Nephron progenitor cell (in vitro differentiated cells): ENCODE data around the gene AAR2.

Experiments
- DNase-seq: peaks from one replicate; pipeline ENCODE4 v3.0.0; 2021
- H3K27ac Mint-ChIP-seq: 2 replicates; pipeline ENCODE4 v1.8.0; 2021; ENCODE audit warnings: mild to moderate bottlenecking, moderate library complexity, mixed read lengths
- H3K27me3 Mint-ChIP-seq: 2 replicates; pipeline ENCODE4 v1.8.0; 2021; ENCODE audit warnings: mild to moderate bottlenecking, low read depth, mixed read lengths; ENCODE audit not compliant: poor library complexity
- H3K36me3 Mint-ChIP-seq: 2 replicates; pipeline ENCODE4 v1.8.0; 2021; ENCODE audit warnings: low read depth, mixed read lengths
- H3K4me1 Mint-ChIP-seq: 2 replicates; pipeline ENCODE4 v1.8.0; 2021; ENCODE audit warnings: mixed read lengths
- H3K4me3 Mint-ChIP-seq: 2 replicates; pipeline ENCODE4 v1.8.0; 2021; ENCODE audit warnings: mild to moderate bottlenecking, moderate library complexity, mixed read lengths
- H3K9me3 Mint-ChIP-seq: 2 replicates; pipeline ENCODE4 v1.8.0; 2021; ENCODE audit warnings: mild to moderate bottlenecking, moderate library complexity, mixed read lengths
- CTCF ChIP-seq: fragments of 200-600 bp; sonication (generic); IDR thresholded peaks from 2 replicates; pipeline ENCODE4 v1.5.0; 2021; ENCODE audit warnings: antibody characterized with exemption

AAR2 gene

GRCh38 chr20:36246401-36246800, 10.1 kb downstream of the AAR2 start:
- no peak for DNase-seq
- no peak for TF ChIP-seq CTCF
- no peak overlapping the region for H3K4me3 Mint-ChIP-seq
- no peaks in the 10 kb centered on the region for H3K27me3 Mint-ChIP-seq
- no peak overlapping the region for H3K27ac Mint-ChIP-seq
- H3K36me3 Mint-ChIP-seq = peaks cover 43% of the 10 kb centered on the region
- H3K9me3 Mint-ChIP-seq = no peaks in the 10 kb centered on the region
- H3K4me1 Mint-ChIP-seq = no peaks in the 10 kb centered on the region

- peaks cover 51% of the 10 kb centered on the region for H3K36me3 Mint-ChIP-seq
- no peaks in the 10 kb centered on the region for H3K9me3 Mint-ChIP-seq
- H3K4me1 Mint-ChIP-seq = no peaks in the 10 kb centered on the region
- no peaks in the 10 kb centered on the region for H3K27me3 Mint-ChIP-seq
- H3K4me3 Mint-ChIP-seq = no peak overlapping the region
- TF ChIP-seq CTCF = no peak
- no peak for DNase-seq
- H3K27ac Mint-ChIP-seq = no peak overlapping the region
These were observed 12.6 kb downstream of the AAR2 start for GRCh38 chr20:36248836-36249235.

GRCh38 chr20:36249450-36249849, 13.2 kb downstream of the AAR2 start:
- H3K9me3 Mint-ChIP-seq = no peaks in the 10 kb centered on the region
- no peaks in the 10 kb centered on the region for H3K4me1 Mint-ChIP-seq
- H3K36me3 Mint-ChIP-seq = peaks cover 51% of the 10 kb centered on the region
- no peak overlapping the region for H3K4me3 Mint-ChIP-seq
- no peak for TF ChIP-seq CTCF
- DNase-seq = no peak
- no peak overlapping the region for H3K27ac Mint-ChIP-seq
- H3K27me3 Mint-ChIP-seq = no peaks in the 10 kb centered on the region

- no peaks in the 10 kb centered on the region for H3K27me3 Mint-ChIP-seq
- no peak for DNase-seq
- H3K36me3 Mint-ChIP-seq = peaks cover 45% of the 10 kb centered on the region
- TF ChIP-seq CTCF = no peak
- no peaks in the 10 kb centered on the region for H3K9me3 Mint-ChIP-seq
- no peak overlapping the region for H3K27ac Mint-ChIP-seq
- no peak overlapping the region for H3K4me3 Mint-ChIP-seq
- no peaks in the 10 kb centered on the region for H3K4me1 Mint-ChIP-seq
These were observed 15.1 kb downstream of the AAR2 start for GRCh38 chr20:36251426-36251825.

- H3K36me3 Mint-ChIP-seq = peaks cover 39% of the 10 kb centered on the region
- no peak for TF ChIP-seq CTCF
- H3K27me3 Mint-ChIP-seq = no peaks in the 10 kb centered on the region
- no peak for DNase-seq
- H3K4me1 Mint-ChIP-seq = no peaks in the 10 kb centered on the region
- H3K4me3 Mint-ChIP-seq = no peak overlapping the region
- no peaks in the 10 kb centered on the region for H3K9me3 Mint-ChIP-seq
- peak overlapping the region; percentile 8 for H3K27ac Mint-ChIP-seq
These were observed 16.2 kb downstream of the AAR2 start for GRCh38 chr20:36252511-36252910.

GRCh38 chr20:36253036-36253435, 16.8 kb downstream of the AAR2 start:
- Mint-ChIP-seq H3K27ac (no peak overlapping the region), H3K9me3 (no peaks in the 10 kb centered on the region), H3K4me1 (no peaks in the 10 kb centered on the region), H3K4me3 (no peak overlapping the region), H3K36me3 (peaks cover 33% of the 10 kb centered on the region), H3K27me3 (no peaks in the 10 kb centered on the region)
- no peak for TF ChIP-seq CTCF
- DNase-seq = no peak
